Measurements from ENCODE around the gene KCNE1. TPM values are rescaled to one million over a fixed set of nuclear protein-coding genes. Genes with fewer than 3 reads are reported as not detected.
A peak's percentile ranks its signal among the peaks of the same experiment; 100 is the strongest.

KCNE1 gene
- total and polyA plus RNA-seq, 2 of the 13 experiments (the other 11 are each of a cell fraction or from before 2014, with no cell fraction given), result 0.35 TPM; not detected in 1

GRCh38 chr21:34510148-34511142 is 1.6 kb downstream of the KCNE1 start (continued):
- TF ChIP-seq, protein P1, sequence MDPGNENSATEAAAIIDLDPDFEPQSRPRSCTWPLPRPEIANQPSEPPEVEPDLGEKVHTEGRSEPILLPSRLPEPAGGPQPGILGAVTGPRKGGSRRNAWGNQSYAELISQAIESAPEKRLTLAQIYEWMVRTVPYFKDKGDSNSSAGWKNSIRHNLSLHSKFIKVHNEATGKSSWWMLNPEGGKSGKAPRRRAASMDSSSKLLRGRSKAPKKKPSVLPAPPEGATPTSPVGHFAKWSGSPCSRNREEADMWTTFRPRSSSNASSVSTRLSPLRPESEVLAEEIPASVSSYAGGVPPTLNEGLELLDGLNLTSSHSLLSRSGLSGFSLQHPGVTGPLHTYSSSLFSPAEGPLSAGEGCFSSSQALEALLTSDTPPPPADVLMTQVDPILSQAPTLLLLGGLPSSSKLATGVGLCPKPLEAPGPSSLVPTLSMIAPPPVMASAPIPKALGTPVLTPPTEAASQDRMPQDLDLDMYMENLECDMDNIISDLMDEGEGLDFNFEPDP (CRISPR knock-in tag; conservative IDR thresholded peaks at IDR 0.05), result no peak
- TF ChIP-seq CTCF (CRISPR knock-in tag; IDR thresholded peaks at IDR 0.05), result peak; percentile 99

GRCh38 chr21:34509151-34509550 is 2.9 kb downstream of the KCNE1 start:
- intact Hi-C loops (cut with micrococcal nuclease; ENCODE audit: unreplicated experiment), result no loop called here
- Histone ChIP-seq H3K79me2 (ENCODE audit: insufficient read depth, low read length) (no peaks in the 10 kb centered on the region), H3K27ac (ENCODE audit: extremely low read length, insufficient read depth, low read length) (no peak overlapping the region), H3K4me3 (replicated peaks in 1 of 3; ENCODE audit: insufficient read depth in 1 of 3, low read depth in 2 of 3, low read length in 3 of 3) (no peak overlapping the region), H2AFZ (ENCODE audit: low read length) (no peak overlapping the region), H3K4me1 (ENCODE audit: insufficient read depth, low read length) (peaks cover 6% of the 10 kb centered on the region; the same call in 1 of the 2 replicates), H3K36me3 (replicated peaks in 1 of 2; ENCODE audit: control insufficient read depth in 1 of 2, insufficient read depth in 2 of 2, low read length in 2 of 2) (no peaks in the 10 kb centered on the region), H3K27me3 (ENCODE audit: control insufficient read depth in 1 of 2, insufficient read depth in 2 of 2, low read length in 2 of 2) (peaks cover 0 to 5% of the 10 kb centered on the region in 2 experiments; a peak in 1 of 5 replicates), H3K4me2 (ENCODE audit: low read depth, low read length) (no peak overlapping the region), H3K9ac (ENCODE audit: insufficient read depth, low read depth, low read length) (no peak overlapping the region), H3K9me3 (ENCODE audit: low read length) (no peaks in the 10 kb centered on the region), H4K20me1 (ENCODE audit: insufficient read depth, low read length) (no peaks in the 10 kb centered on the region)
- BruUV-seq (replicated peaks), result no TSS peak
- no peak for FAIRE-seq
- POLR2A ChIA-PET, result interaction anchor here (4.6 kb wide), 1 partner anchor 13 kb away, joined by 30 read pairs; no protein-coding TSS in a partner anchor
- DNase-seq (ENCODE audit: low spot score), result no peak
- 86% methylated on average over 2 of the region's 4 CpGs for WGBS (ENCODE audit: low lambda C conversion rate)
- in situ Hi-C loops (cut with HindIII; ENCODE audit: extremely low pct_ligation_motif_present, low pct_unique_long_range_greater_than_20kb), result no loop called here
- ATAC-seq, result peak; percentile 56
- peak; percentile 89; the same call in 1 of the 2 replicates for TF ChIP-seq ZNF543 (CRISPR knock-in tag; IDR thresholded peaks at IDR 0.05)
- TF ChIP-seq, protein P2, sequence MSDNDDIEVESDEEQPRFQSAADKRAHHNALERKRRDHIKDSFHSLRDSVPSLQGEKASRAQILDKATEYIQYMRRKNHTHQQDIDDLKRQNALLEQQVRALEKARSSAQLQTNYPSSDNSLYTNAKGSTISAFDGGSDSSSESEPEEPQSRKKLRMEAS (IDR thresholded peaks at IDR 0.05), result 0 out of 2 replicates have a peak, but pooled peaks have one; percentile 18
- TF ChIP-seq MYC (CRISPR knock-in tag; IDR thresholded peaks at IDR 0.05; ENCODE audit: borderline replicate concordance), result peak; percentile 46; the same call in 1 of the 2 replicates
- no peak for TF ChIP-seq EED (CRISPR knock-in tag; IDR thresholded peaks at IDR 0.05)
- TF ChIP-seq ZNF143 (CRISPR knock-in tag; IDR thresholded peaks at IDR 0.05), result no peak
- peak; percentile 29; the same call in 1 of the 2 replicates for TF ChIP-seq SMC3 (IDR thresholded peaks at IDR 0.05; ENCODE audit: low read length)
- TF ChIP-seq CTCF (CRISPR knock-in tag; IDR thresholded peaks at IDR 0.05), result peak; percentile 60
- no peak for TF ChIP-seq PTBP1 (IDR thresholded peaks at IDR 0.05; ENCODE audit: low read depth, low read length, poor library complexity, severe bottlenecking)
- peak; percentile 61 for TF ChIP-seq STAG1 (CRISPR knock-in tag; IDR thresholded peaks at IDR 0.05)
- CTCF ChIA-PET (ENCODE audit: low intra/inter-chr PET ratio, low total read pairs), result interaction anchor here (1.0 to 3.5 kb wide), 6 partner anchors 35 to 121 kb away, joined by 3 to 50 read pairs (median 8); no protein-coding TSS in a partner anchor
